Brain pericyte (primary cell): Measurements from ENCODE around the gene IKBKE.

Experiments
- DNase-seq: peaks from one replicate; pipeline ENCODE4 v3.0.0-alpha.2; 2012; ENCODE audit warnings: low read depth, low spot score

Gene IKBKE

GRCh38 chr1:206512058-206512850, 42.0 kb downstream of the IKBKE start:
- no peak for DNase-seq

- no peak for DNase-seq
These were observed 42.5 kb downstream of the IKBKE start for GRCh38 chr1:206512851-206513180.

GRCh38 chr1:206513312-206514111, 43.2 kb downstream of the IKBKE start:
- DNase-seq, result no peak

- DNase-seq, result no peak
These were observed 44.6 kb downstream of the IKBKE start for GRCh38 chr1:206514813-206515387.

GRCh38 chr1:206516728-206516990, 46.4 kb downstream of the IKBKE start:
- DNase-seq, result no peak

- no peak for DNase-seq
These were observed 47.5 kb downstream of the IKBKE start for GRCh38 chr1:206517784-206518183.

GRCh38 chr1:206518206-206518605, 47.9 kb downstream of the IKBKE start:
- DNase-seq, result no peak

GRCh38 chr1:206518743-206519142, 48.5 kb downstream of the IKBKE start:
- DNase-seq, result no peak

GRCh38 chr1:206521127-206521526, 50.9 kb downstream of the IKBKE start:
- DNase-seq, result no peak

- DNase-seq, result no peak
These were observed 51.6 kb downstream of the IKBKE start for GRCh38 chr1:206521694-206522402.

GRCh38 chr1:206524739-206525364, 54.6 kb downstream of the IKBKE start:
- DNase-seq, result no peak

GRCh38 chr1:206526064-206526911, 56.0 kb downstream of the IKBKE start:
- DNase-seq, result no peak

- no peak for DNase-seq
These were observed 59.1 kb downstream of the IKBKE start for GRCh38 chr1:206529425-206529824.

GRCh38 chr1:206532368-206532767, 62.1 kb downstream of the IKBKE start:
- DNase-seq, result no peak

GRCh38 chr1:206534552-206534951, 64.3 kb downstream of the IKBKE start:
- DNase-seq, result no peak

GRCh38 chr1:206535853-206536188, 65.5 kb downstream of the IKBKE start:
- DNase-seq, result no peak

GRCh38 chr1:206537141-206537540, 66.9 kb downstream of the IKBKE start:
- DNase-seq, result no peak

GRCh38 chr1:206538086-206538770, 68.0 kb downstream of the IKBKE start:
- no peak for DNase-seq

- DNase-seq, result no peak
These were observed 68.8 kb downstream of the IKBKE start for GRCh38 chr1:206538901-206539640.
